OCI-M2 (cell line): Measurements from ENCODE around the gene VPS8.
"Not testable (repeated sequence)": the region's sequence is repeated elsewhere in the genome, so short reads cannot be mapped to it uniquely, and the experiment has no call there.

Source experiments
- DNase-seq: peaks from one replicate; lab custom pipeline; 2025; ENCODE audit not compliant: unreplicated experiment; lab: John Stamatoyannopoulos, UW

The VPS8 gene

DNA sequence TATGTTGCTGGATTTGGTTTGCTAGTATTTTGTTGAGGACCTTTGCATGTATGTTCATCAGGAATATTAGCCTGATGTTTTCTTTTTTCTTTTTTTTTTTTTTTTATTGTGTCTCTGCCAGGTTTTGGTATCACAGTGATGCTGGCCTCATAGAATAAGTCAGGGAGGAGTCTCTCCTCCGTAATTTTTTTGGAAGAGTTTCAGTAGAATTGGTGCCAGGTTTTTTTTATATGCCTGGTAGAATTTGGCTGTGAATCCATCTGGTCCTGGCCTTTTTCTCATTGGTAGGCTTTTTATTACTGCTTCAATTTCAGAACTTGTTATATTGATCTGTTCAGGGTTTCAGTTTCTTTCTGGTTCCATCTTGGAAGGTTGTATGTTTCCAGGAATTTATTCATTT is 165.8 kb downstream of the VPS8 start:
- no peak for DNase-seq

- DNase-seq, result no peak
These were observed 169.1 kb downstream of the VPS8 start for GRCh38 chr3:184981071-184981470.

GRCh38 chr3:184982076-184982475 is 170.1 kb downstream of the VPS8 start:
- no peak for DNase-seq

DNA sequence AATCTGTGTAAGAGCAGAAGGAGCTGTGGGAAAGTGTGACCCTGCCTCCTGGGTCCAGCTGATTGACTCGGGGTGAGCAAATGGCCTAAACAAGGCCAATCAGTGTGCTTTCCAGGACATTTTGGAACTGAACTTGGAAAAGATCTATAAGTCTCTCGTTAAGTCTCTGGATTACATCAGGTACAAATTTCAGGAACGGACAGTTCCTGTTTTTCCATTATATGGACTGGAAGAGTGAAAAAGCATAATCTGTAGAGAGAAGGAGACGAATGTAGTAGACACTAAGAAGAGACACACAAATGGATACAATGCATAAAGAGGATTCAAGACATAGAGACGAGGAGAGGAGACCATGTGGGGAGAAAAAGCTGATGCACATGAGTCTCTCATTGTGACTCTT is 173.6 kb downstream of the VPS8 start:
- DNase-seq, result no peak

DNA sequence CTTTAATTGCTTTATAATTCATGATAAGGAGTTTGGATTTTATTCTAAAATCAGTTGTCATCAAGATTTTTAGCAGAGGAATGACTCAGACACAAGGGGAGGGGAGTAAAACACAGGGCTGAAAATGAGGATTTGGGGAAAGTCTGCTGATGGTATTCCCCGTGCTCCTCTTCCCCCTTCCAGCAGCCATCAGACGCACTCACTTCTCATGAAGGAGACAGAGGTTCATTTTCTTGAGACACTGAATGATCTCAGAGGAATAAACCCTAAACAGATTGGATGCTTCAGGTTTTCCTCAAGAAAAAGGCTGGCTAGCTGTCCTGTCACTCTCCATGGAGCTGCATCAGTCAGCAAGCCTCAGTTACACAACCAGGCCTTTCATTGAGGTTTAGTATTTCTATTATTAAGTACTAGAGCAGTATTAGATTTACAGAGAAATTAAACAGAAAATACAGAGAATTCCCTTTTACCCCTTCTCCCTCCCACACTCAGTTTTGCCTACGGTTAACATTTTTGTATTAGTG is 174.5 kb downstream of the VPS8 start:
- DNase-seq, result no peak

- DNase-seq, result no peak
These were observed 181.4 kb downstream of the VPS8 start for GRCh38 chr3:184993394-184993793.

DNA sequence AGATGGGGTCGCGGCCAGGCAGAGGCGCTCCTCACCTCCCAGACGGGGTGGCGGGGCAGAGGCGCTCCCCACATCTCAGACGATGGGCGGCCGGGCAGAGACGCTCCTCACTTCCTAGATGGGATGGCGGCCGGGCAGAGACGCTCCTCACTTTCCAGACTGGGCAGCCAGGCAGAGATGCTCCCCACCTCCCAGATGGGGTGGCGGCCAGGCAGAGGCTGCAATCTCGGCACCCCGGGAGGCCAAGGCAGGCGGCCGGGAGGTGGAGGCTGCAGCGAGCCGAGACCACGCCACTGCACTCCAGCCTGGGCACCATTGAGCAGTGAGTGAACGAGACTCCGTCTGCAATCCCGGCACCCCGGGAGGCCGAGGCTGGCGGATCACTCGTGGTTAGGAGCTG is 191.9 kb downstream of the VPS8 start:
- not testable (repeated sequence) for DNase-seq

DNA sequence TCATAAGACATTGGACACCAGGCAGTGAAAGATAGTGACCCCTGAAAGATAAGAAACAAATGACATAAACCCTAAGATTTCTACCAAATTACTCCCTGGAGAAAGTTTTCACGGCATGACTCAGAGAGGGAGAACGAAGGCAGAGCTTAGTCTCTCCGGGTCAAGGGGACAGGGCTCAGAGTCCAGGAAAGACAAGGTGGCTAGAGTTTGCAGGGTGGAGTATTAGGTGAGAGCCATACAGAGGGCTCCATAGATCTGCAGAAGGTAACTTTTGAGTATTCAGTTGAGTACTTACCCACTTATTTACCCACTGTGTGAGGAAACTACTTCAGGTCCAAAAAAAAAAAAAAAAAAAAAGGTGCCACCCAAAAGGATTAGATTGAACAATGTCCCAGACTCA is 197.7 kb downstream of the VPS8 start:
- DNase-seq, result no peak

DNA sequence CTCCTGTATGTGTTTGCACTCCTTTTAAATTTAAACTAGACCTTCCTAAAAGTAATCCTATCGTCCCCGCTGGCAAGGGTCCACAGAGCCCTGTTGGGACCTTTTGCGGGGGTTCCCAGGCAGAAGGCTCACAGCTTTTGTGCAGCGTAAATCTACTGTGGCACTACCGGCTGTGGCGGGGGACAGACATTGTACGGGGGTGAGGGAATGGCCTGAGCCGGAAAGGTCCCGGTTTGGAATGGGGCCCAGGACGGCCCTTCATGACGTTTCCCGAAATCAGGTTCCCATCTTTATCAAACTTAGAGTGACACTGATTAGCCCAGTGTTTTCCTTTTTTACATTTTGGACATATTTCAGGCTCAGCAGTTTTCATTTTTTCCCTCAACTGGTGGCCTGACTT is 205.6 kb downstream of the VPS8 start:
- DNase-seq, result not testable (repeated sequence)

DNA sequence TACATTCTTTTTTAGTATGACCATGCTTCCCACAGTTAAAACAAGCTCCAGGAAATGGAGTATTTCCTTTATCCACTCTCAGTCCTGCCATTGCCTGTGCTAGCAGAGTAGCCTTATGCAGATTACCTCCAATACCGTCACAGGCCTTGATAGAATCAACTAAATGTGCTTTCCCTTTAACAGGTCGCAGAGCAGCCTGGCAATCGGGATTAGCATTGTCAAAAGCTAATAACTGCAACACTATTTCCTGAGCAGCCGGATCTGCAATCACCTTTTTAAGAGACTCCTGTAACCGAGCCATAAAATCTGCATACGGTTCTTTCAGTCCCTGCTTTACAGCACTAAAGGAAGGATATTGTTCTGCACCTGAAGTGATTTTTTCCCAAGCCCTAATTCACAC is 206.0 kb downstream of the VPS8 start:
- DNase-seq, result not testable (repeated sequence)

DNA sequence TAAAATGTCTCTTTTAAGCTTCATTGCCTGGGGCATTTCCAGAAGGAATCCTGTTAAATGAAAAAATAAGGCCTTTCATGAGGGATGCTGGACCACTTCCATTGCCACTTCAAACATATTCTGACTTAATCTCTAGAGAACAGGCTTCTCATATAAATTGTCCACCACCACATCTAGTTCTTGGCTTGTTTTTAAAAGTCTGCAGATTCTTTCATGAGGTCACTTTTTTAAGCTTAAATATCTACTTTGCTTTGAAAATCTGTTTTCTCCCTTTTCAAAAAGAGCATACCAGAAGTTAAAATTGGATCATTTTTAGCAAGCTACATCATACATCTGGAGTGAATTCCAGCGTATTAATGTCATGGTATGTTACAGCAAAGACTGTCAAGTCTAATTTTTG is 209.3 kb downstream of the VPS8 start:
- no peak for DNase-seq

DNA sequence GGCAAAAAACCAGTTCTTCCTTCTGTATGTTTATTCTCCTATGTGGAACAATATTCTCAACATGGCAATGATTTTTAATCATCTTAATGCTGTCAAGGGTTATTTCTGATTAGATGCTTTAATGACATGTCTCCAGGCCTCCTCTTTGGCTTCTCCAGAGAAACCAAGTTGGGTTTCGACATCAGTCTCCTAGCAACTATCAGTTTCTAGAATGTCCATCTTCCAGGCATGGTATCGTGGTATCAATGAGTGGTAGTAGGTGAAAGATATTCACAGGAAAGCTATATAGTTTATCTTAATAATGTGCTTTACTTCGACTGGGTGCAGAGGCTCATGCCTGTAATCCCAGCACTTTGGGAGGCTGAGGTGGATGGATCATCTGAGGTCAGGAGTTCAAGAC is 212.4 kb downstream of the VPS8 start:
- DNase-seq, result no peak

- no peak for DNase-seq
These were observed 213.0 kb downstream of the VPS8 start for GRCh38 chr3:185024966-185025365.

DNA sequence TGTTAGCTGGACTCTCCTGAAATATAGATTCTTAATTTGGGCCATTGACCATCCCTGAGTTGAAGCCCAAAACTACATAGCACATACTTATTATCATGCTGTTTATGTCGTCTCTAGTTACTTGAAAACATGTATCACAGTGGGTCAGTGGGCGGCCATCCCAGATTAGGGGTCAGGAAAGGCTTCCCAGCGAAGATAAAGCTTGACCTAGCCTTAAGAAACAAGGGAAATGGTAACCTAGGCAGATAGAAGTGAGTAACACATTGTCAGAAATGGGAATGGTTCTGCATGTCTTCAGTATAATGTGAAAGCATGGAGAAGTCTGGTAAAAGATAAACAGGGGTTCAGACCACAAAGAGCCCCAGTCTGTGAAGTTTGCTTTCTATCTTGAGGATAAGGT is 216.2 kb downstream of the VPS8 start:
- DNase-seq, result no peak

- DNase-seq, result no peak
These were observed 217.1 kb downstream of the VPS8 start for GRCh38 chr3:185029086-185029485.

DNA sequence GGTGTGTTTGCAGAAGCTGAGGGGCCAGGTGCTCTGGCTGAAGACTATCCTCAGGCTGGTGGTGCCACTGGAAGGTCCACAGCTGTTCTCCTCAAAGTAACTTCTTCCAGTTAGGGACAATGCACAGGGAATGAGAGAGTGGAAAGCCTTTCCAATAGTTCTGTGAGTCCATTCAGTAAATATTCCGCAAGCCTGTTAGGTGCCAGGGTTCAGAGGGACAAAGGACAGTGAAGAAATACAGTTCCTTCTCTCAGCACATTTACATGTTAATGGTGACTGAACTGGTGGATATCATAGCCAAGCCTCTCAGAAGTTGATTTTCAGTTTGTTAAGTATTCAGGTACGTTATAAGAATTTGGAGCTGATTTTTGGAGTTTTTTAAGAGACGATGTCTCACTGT is 218.4 kb downstream of the VPS8 start:
- DNase-seq, result no peak

DNA sequence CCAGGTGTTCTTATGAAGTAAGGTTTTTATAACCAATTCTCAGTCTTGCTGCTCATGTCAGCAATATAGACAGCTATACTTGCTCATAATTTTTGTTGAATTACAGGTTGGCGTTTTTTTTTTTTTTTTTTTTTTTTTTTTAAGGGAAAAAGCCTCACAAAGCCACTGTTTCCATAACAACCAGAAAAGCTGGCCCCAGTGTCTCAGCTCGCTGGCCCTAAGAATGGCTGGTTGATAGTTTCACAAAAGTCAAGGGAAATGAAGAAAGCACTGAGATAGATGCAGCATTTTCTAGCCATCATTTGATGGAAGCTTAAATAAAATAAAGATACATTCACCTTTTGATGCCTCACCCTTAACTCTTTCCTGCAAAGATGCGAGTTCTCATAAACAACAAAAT is 219.0 kb downstream of the VPS8 start:
- DNase-seq, result no peak

GRCh38 chr3:185037801-185038200 is 225.8 kb downstream of the VPS8 start:
- no peak for DNase-seq

DNA sequence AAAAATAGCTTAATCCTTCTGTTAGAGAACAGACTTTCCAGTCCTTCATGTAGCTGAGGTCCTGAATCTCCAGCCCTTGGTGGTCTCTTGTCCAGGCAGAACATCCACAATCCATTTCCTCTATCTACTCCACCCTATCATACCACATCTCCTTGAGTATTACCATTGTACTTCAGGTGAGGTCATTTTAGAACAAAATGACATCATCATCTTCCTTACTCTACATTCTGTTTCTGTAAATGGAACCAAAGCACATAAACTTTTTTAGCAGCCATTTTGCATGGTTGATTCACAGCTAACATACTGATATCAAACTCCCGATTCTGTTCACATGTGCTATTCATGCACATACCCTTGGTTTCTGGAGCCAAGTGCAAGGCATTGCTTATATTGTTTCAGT is 228.5 kb downstream of the VPS8 start:
- no peak for DNase-seq

- DNase-seq, result no peak
These were observed 229.6 kb downstream of the VPS8 start for GRCh38 chr3:185041540-185041939.

DNA sequence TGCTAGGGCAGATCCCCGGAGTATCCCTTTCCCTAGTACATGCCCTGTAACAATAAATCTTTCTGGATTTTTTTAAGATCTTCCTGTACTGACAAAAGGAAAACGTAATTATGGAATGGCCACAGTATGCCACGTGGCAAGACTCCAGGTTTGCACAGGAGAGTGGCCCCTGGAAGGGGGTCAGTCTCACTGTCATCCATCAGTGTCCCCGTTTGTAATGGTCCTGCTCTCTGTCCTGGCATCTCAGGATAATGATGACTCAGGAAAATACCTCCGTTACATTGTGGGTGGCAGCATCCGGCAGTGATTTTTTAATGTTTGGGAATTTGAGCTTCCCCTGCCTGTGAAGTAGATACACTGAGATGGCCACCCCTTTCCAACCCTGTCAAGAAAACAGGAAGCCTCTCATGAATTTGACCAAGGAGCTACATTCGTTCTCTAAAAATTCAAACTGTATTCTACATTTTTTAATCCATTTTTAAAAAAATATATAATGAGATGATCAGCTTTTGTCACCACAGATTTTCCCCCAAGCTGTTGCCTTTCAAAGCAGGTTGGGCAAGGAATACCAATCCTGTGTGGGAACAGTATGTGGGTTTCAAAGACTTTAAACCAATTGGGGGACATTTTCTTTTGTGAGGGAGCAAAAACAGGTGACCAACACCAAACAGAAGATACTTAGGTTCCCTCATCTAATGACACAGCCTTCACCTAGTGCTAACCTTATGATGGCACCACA is 230.5 kb downstream of the VPS8 start:
- no peak for DNase-seq

DNA sequence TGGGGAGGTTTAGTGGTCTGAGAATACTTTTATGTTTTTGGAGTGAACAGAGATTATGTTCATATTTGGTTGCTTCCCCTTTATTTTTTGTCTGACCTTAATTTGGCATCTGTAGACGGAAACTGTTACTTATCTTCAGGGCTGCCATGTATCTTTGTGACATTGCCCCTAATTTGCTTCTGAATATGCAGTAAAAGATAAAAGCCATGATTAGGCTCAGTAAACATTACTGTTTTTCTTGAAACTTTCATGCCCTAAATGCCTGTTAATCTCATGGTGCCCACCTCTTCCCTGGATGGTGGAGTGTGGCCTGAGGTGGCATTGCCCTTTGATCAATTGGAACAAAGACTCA is 234.2 kb downstream of the VPS8 start:
- DNase-seq, result no peak

- no peak for DNase-seq
These were observed 234.6 kb downstream of the VPS8 start for GRCh38 chr3:185046603-185047002.
